Left ventricle myocardium inferior (tissue), 1 donor: ENCODE results near the gene SEC14L1. TPM values are rescaled to one million over a fixed set of nuclear protein-coding genes. Genes with fewer than 3 reads are reported as not detected.
A peak's percentile ranks its signal among the peaks of the same experiment; 100 is the strongest.

Experiments used
- DNase-seq: peaks from one replicate; pipeline ENCODE4 v3.0.0-alpha.2; 2020
- H3K27ac ChIP-seq: fragments of 200-600 bp; replicated peaks from 2 replicates; pipeline ENCODE4 v1.8.0; 2021
- H3K27me3 ChIP-seq: fragments of 200-600 bp; 2 replicates; pipeline ENCODE4 v1.8.0; 2021; ENCODE audit warnings: low read depth
- H3K36me3 ChIP-seq: fragments of 200-600 bp; 2 replicates; pipeline ENCODE4 v1.8.0; 2021
- H3K4me1 ChIP-seq: fragments of 200-600 bp; 2 replicates; pipeline ENCODE4 v1.8.0; 2021
- H3K4me3 ChIP-seq: fragments of 200-600 bp; 2 replicates; pipeline ENCODE4 v1.8.0; 2021; ENCODE audit warnings: mild to moderate bottlenecking, moderate library complexity
- H3K9me3 ChIP-seq: fragments of 200-600 bp; replicated peaks from 2 replicates; pipeline ENCODE4 v1.8.0; 2021
- intact Hi-C: fragments of 100-400 bp; cut with micrococcal nuclease; formaldehyde crosslinking; loops from one replicate; pipeline ENCODE4 v1.11.0; 2022
- total RNA-seq: library from RNA; stranded (reverse); fragmentation: NEBNext Ultra II Directional; extraction: Animal tissue kit (Norgen Biotek cat#: 25700); gene quantifications from one replicate; pipeline ENCODE4 v1.2.1, GENCODE V29; 2021
- TF ChIP-seq, protein P1 (sequence below): fragments of 200-600 bp; IDR thresholded peaks from 2 replicates; pipeline ENCODE4 v1.8.0; 2021; ENCODE audit warnings: antibody characterized with exemption, mild to moderate bottlenecking, borderline replicate concordance
- donor health status: DM: no; HTN: yes; CAD: no; lungs with severe emphysema.

SEC14L1 gene
- total RNA-seq, 1 donor from 2014 or later, result 55.5 TPM

DNA sequence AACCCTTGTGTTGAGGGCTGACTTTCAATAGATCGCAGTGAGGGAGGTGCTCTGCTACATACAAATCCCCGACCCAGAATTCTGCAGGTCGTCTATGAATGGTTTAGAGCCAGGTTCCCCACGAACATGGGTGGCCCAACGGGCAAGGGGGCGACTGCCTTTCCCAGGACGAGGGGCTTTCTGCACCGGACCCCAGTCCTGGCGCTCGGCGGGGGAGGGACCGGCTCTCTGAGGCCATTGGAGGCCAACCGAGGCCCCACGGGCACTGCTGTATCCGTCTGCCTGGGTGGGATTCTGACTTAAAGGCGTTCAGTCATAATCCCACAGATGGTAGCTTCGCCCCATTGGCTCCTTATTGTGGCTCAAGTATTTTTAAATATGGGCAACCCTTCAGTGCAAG, 21.2 kb downstream of the SEC14L1 start:
- Histone ChIP-seq H3K4me3 (peak overlapping the region; percentile 39), H3K9me3 (peaks cover 2% of the 10 kb centered on the region), H3K36me3 (peaks cover 1% of the 10 kb centered on the region), H3K4me1 (peaks cover 89% of the 10 kb centered on the region), H3K27me3 (no peaks in the 10 kb centered on the region), H3K27ac (peak overlapping the region; percentile 83)
- intact Hi-C loops, result no loop called here
- TF ChIP-seq, protein P1, sequence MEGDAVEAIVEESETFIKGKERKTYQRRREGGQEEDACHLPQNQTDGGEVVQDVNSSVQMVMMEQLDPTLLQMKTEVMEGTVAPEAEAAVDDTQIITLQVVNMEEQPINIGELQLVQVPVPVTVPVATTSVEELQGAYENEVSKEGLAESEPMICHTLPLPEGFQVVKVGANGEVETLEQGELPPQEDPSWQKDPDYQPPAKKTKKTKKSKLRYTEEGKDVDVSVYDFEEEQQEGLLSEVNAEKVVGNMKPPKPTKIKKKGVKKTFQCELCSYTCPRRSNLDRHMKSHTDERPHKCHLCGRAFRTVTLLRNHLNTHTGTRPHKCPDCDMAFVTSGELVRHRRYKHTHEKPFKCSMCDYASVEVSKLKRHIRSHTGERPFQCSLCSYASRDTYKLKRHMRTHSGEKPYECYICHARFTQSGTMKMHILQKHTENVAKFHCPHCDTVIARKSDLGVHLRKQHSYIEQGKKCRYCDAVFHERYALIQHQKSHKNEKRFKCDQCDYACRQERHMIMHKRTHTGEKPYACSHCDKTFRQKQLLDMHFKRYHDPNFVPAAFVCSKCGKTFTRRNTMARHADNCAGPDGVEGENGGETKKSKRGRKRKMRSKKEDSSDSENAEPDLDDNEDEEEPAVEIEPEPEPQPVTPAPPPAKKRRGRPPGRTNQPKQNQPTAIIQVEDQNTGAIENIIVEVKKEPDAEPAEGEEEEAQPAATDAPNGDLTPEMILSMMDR, result no peak
- DNase-seq, result no peak

DNA sequence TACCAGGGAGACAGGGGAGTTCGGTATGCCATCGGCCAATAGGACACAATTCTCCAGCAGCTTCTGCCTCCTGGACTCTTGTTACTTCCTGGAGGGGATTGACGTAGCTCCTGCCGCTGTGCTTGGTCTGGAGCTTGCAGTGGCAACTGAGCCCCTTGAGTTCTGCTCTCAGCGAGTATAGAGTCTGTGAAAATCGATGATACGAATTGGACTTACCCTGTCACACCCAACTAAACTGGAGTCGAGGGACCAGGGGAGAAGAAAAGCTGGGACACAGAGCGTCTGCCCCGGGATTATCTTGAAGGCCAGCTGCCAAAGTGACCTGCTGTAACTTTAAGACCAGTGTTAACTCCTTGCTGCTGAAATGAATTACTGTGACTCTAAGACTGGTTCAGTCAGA, 22.2 kb downstream of the SEC14L1 start:
- no peak for DNase-seq
- peak overlapping the region; percentile 83 for H3K27ac ChIP-seq
- H3K36me3 ChIP-seq, result peaks cover 12% of the 10 kb centered on the region
- peak overlapping the region; percentile 39 for H3K4me3 ChIP-seq
- H3K4me1 ChIP-seq, result peaks cover 78% of the 10 kb centered on the region
- H3K9me3 ChIP-seq, result peaks cover 13% of the 10 kb centered on the region
- H3K27me3 ChIP-seq, result no peaks in the 10 kb centered on the region
- intact Hi-C loops, result no loop called here
- TF ChIP-seq, protein P1, result no peak

DNA sequence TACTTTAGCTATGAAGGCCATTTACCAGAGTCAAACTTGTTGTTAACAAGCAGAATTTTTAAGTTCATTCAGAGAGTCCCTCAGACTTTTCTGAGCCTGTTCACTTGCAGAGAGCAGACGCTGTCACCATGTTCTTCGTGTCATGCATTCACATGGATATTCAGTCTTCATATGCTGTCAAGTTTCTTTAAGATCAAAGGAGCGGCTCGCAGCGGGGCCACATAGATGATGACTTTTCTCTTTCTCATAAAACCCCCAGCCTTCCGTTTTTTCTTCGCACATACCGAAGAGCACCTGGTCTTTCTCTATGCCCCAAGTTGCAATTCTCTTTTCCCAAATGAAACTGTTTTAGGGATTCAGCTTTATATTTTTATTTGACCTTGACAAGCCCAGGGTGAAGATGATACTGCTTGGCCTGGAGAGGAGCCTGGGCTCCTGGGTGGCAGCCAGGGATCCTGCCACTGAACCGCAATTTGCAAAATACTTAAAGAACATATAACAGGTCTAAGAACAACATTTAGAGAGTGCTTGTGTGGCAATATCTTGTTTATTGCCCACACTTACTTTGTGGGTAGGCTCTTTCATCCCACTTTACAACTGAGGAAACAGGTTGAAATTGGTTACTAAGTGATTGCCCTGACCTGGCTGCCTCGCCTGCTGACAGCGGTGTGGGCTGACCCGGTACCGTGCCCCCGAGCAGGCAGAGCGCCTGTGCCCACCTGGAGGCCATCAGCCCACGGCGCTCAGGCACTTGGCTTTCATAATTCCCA, 22.9 kb downstream of the SEC14L1 start:
- H3K4me3 ChIP-seq, result peak overlapping the region; percentile 39
- DNase-seq, result no peak
- TF ChIP-seq, protein P1, result no peak
- H3K4me1 ChIP-seq, result peaks cover 75% of the 10 kb centered on the region
- peaks cover 12% of the 10 kb centered on the region for H3K36me3 ChIP-seq
- peaks cover 20% of the 10 kb centered on the region for H3K9me3 ChIP-seq
- H3K27me3 ChIP-seq, result no peaks in the 10 kb centered on the region
- intact Hi-C loops, result no loop called here
- peak overlapping the region; percentile 83 for H3K27ac ChIP-seq

DNA sequence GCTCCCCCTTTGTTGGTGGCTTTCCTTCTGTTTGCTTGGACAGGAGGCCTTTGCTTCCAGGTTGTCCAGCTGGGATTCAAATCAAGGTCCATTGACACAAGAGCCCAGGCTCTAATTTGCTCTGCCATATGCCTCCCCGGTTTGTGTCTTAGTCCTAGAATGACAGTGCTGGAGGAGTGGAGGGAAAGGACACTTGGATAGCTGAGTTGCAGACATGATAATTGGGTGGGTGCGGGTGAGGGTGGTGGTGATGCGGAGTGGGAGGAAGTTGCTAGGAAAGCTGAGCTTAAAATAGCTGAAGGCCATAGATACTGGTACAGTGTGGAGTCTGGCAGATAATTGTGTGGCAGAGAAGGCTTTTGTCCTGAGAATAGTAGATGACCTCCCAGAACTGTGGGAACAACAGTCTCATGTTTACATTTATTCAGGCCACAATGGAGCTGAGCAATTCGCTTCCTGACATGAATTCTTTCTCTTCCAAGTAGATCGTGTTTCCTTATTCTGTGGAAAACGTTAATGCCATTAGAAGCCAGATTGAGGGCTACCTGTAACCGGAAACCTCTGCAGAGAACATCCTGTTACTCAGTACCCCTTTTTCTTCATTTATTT, 23.8 kb downstream of the SEC14L1 start:
- Histone ChIP-seq H3K9me3 (peaks cover 20% of the 10 kb centered on the region), H3K36me3 (peaks cover 12% of the 10 kb centered on the region), H3K4me1 (peaks cover 76% of the 10 kb centered on the region), H3K27me3 (no peaks in the 10 kb centered on the region), H3K4me3 (peak overlapping the region; percentile 39), H3K27ac (peak overlapping the region; percentile 83)
- DNase-seq, result no peak
- TF ChIP-seq, protein P1, result no peak
- intact Hi-C loops, result no loop called here

DNA sequence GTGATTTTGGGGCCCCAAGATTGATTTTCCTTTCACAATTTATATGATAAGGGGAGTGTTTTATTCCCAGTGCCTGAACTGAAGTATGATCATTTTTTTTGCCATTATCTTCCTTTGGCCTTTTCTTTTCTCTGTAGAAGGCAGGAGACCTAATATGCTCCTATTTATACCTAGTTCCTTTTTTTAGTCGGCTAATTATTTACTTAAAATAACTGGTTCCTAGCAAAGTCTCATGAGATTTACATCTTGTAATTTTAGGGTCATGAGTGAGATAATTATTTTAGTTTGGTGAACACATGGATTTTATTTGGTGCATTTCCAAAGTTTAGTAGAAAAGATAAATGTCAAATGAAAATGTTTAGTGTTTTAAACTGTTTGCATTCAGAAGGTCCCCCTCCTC, 24.8 kb downstream of the SEC14L1 start:
- Histone ChIP-seq H3K27me3 (no peaks in the 10 kb centered on the region), H3K4me3 (no peak overlapping the region), H3K27ac (peak overlapping the region; percentile 83), H3K4me1 (peaks cover 76% of the 10 kb centered on the region), H3K9me3 (peaks cover 20% of the 10 kb centered on the region), H3K36me3 (peaks cover 12% of the 10 kb centered on the region)
- no peak for DNase-seq
- intact Hi-C loops, result no loop called here
- TF ChIP-seq, protein P1, result no peak
